ENCODE results near the gene ZCCHC12.

DNA sequence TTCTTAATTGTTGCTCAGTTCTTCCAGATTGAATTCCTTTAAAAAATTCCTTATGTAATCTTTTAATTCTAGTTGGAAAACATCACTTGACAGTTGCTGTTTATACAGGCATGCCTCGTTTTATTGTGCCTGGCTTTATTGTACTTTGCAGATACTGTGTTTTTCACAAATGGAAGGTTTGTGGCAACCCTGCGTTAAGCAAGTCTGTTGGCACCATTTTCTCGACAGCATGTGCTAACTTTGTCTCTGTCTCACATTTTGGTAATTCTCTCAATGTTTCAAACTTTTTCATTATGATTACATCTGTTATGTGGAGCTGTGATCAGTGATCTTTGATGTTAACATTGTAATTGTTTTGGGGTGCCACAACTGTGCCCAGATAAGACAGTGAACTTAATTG, 33.4 kb downstream of the ZCCHC12 start:
- TF ChIP-seq, protein P1, sequence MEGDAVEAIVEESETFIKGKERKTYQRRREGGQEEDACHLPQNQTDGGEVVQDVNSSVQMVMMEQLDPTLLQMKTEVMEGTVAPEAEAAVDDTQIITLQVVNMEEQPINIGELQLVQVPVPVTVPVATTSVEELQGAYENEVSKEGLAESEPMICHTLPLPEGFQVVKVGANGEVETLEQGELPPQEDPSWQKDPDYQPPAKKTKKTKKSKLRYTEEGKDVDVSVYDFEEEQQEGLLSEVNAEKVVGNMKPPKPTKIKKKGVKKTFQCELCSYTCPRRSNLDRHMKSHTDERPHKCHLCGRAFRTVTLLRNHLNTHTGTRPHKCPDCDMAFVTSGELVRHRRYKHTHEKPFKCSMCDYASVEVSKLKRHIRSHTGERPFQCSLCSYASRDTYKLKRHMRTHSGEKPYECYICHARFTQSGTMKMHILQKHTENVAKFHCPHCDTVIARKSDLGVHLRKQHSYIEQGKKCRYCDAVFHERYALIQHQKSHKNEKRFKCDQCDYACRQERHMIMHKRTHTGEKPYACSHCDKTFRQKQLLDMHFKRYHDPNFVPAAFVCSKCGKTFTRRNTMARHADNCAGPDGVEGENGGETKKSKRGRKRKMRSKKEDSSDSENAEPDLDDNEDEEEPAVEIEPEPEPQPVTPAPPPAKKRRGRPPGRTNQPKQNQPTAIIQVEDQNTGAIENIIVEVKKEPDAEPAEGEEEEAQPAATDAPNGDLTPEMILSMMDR (IDR thresholded peaks at IDR 0.05) = no peak
- TF ChIP-seq POLR2A (IDR thresholded peaks at IDR 0.05) = no peak

Data from heart left ventricle (tissue), 13 donors.